Gastroesophageal sphincter (tissue), 3 donors: ENCODE results near the gene ASIC2.

Experiments used
- EP300 ChIP-seq: sonication (generic); formaldehyde crosslinking; IDR thresholded peaks from one replicate; pipeline ENCODE4 v1.6.1; 2017; ENCODE audit warnings: antibody characterized with exemption, mild to moderate bottlenecking
- POLR2AphosphoS5 ChIP-seq: sonication (generic); formaldehyde crosslinking; IDR thresholded peaks from one replicate; pipeline ENCODE4 v1.6.1; 2017; ENCODE audit warnings: antibody characterized with exemption
- TF ChIP-seq, protein P1 (sequence below), 4 experiments: fragments of 200-600 bp in 2 of 4; fragments of 450-650 bp in 2 of 4; sonication (generic) in 1 of 4; IDR thresholded peaks; one replicate each; pipeline ENCODE4 v1.5.1; 2017 to 2019; ENCODE audit warnings: antibody characterized with exemption in 4 of 4, mild to moderate bottlenecking in 2 of 4, moderate library complexity in 2 of 4

DNA sequence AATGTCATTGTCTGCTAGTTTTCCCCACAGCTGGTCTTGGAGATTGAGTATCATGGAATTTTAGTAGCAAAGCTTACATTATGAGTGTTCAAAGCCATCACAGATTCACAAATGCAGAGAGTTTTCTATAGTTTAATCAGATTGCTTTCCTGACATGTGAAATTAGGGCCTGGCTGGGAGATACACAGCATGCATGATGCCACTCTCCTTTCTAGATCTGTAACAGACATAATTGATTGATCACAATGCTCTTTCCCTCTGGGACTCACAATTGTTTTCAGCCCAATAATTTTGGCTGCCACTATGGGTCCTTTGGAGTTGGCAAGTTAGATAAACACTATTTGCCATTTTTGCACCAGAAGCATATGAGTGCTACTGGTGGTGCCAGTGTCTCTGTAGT, 168.9 kb downstream of the ASIC2 start:
- TF ChIP-seq, protein P1, sequence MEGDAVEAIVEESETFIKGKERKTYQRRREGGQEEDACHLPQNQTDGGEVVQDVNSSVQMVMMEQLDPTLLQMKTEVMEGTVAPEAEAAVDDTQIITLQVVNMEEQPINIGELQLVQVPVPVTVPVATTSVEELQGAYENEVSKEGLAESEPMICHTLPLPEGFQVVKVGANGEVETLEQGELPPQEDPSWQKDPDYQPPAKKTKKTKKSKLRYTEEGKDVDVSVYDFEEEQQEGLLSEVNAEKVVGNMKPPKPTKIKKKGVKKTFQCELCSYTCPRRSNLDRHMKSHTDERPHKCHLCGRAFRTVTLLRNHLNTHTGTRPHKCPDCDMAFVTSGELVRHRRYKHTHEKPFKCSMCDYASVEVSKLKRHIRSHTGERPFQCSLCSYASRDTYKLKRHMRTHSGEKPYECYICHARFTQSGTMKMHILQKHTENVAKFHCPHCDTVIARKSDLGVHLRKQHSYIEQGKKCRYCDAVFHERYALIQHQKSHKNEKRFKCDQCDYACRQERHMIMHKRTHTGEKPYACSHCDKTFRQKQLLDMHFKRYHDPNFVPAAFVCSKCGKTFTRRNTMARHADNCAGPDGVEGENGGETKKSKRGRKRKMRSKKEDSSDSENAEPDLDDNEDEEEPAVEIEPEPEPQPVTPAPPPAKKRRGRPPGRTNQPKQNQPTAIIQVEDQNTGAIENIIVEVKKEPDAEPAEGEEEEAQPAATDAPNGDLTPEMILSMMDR (IDR thresholded peaks at IDR 0.05), result no peak
- no peak for TF ChIP-seq EP300
- no peak for TF ChIP-seq POLR2AphosphoS5
